ENCODE measurements around the gene PPP1R11. TPM values are rescaled to one million over a fixed set of nuclear protein-coding genes. Genes with fewer than 3 reads are reported as not detected.
A peak's percentile ranks its signal among the peaks of the same experiment; 100 is the strongest.

PPP1R11 gene
- total and polyA plus RNA-seq, 2 of the 13 experiments (the other 11 are each of a cell fraction or from before 2014, with no cell fraction given), result 32.1 to 58.9 TPM

DNA sequence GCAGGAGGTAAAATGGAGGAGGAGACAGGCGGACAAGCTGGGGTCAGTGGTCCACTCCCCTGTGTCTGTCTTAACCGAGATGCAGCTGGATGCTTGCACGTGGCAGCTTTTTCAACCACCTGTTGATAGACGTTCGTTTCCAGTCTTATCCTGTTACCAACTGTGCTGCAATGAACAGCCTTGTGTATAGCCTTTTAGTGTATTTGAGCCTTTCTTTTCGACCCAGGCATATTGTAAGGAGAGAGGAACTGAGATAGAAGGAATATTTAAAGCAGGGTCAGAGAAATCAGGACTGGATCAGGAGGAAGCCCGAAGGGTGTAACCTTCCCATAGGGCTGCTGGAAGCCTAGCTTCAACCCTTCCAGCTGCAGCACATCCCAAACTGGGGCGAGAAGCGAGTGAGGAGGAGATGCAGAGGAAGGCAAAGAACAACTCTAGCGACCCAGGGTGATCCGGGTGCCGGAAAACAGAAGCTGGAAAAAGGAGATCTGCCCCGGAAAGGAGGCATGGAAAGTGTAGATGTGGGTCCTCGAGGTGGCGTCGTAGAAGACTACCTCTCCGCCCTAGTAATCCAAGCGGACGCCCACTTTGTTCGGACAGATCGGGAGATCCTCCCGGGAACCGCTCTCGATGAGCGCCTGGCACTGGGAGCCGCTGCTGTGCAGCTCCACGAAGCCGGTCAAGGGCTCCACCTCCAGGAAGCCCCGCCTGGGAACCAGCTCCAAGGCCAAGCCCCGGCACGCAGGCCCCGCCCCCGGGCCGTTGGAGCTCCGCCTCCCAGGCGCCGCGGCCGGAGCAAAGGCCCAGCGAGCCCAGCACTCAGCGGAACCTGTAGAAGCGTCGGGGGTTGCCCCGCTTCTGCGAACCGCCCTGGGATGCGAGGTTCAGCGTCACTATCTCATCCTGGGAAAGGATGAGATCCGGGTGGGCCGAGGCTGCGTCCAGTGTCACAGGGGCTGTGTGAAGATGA, 34.7 kb downstream of the PPP1R11 start (continued):
- TF ChIP-seq, protein P1, sequence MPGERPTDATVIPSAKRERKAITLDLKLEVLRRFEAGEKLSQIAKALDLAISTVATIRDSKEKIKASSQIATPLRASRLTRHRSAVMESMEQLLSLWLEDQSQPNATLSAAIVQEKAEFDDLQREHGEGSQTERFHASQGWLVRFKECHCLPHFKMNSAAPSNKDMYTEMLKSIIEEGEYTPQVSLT (CRISPR knock-in tag; IDR thresholded peaks at IDR 0.05; ENCODE audit: borderline replicate concordance, low read depth), result no peak
- no peak for TF ChIP-seq HNRNPUL1 (IDR thresholded peaks at IDR 0.05; ENCODE audit: low read depth, low read length)
- TF ChIP-seq, protein P2, sequence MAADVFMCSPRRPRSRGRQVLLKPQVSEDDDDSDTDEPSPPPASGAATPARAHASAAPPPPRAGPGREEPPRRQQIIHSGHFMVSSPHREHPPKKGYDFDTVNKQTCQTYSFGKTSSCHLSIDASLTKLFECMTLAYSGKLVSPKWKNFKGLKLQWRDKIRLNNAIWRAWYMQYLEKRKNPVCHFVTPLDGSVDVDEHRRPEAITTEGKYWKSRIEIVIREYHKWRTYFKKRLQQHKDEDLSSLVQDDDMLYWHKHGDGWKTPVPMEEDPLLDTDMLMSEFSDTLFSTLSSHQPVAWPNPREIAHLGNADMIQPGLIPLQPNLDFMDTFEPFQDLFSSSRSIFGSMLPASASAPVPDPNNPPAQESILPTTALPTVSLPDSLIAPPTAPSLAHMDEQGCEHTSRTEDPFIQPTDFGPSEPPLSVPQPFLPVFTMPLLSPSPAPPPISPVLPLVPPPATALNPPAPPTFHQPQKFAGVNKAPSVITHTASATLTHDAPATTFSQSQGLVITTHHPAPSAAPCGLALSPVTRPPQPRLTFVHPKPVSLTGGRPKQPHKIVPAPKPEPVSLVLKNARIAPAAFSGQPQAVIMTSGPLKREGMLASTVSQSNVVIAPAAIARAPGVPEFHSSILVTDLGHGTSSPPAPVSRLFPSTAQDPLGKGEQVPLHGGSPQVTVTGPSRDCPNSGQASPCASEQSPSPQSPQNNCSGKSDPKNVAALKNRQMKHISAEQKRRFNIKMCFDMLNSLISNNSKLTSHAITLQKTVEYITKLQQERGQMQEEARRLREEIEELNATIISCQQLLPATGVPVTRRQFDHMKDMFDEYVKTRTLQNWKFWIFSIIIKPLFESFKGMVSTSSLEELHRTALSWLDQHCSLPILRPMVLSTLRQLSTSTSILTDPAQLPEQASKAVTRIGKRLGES (CRISPR knock-in tag; IDR thresholded peaks at IDR 0.05; ENCODE audit: borderline replicate concordance), result no peak
- TF ChIP-seq, protein P3, sequence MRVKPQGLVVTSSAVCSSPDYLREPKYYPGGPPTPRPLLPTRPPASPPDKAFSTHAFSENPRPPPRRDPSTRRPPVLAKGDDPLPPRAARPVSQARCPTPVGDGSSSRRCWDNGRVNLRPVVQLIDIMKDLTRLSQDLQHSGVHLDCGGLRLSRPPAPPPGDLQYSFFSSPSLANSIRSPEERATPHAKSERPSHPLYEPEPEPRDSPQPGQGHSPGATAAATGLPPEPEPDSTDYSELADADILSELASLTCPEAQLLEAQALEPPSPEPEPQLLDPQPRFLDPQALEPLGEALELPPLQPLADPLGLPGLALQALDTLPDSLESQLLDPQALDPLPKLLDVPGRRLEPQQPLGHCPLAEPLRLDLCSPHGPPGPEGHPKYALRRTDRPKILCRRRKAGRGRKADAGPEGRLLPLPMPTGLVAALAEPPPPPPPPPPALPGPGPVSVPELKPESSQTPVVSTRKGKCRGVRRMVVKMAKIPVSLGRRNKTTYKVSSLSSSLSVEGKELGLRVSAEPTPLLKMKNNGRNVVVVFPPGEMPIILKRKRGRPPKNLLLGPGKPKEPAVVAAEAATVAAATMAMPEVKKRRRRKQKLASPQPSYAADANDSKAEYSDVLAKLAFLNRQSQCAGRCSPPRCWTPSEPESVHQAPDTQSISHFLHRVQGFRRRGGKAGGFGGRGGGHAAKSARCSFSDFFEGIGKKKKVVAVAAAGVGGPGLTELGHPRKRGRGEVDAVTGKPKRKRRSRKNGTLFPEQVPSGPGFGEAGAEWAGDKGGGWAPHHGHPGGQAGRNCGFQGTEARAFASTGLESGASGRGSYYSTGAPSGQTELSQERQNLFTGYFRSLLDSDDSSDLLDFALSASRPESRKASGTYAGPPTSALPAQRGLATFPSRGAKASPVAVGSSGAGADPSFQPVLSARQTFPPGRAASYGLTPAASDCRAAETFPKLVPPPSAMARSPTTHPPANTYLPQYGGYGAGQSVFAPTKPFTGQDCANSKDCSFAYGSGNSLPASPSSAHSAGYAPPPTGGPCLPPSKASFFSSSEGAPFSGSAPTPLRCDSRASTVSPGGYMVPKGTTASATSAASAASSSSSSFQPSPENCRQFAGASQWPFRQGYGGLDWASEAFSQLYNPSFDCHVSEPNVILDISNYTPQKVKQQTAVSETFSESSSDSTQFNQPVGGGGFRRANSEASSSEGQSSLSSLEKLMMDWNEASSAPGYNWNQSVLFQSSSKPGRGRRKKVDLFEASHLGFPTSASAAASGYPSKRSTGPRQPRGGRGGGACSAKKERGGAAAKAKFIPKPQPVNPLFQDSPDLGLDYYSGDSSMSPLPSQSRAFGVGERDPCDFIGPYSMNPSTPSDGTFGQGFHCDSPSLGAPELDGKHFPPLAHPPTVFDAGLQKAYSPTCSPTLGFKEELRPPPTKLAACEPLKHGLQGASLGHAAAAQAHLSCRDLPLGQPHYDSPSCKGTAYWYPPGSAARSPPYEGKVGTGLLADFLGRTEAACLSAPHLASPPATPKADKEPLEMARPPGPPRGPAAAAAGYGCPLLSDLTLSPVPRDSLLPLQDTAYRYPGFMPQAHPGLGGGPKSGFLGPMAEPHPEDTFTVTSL (CRISPR knock-in tag; IDR thresholded peaks at IDR 0.05; ENCODE audit: borderline replicate concordance), result no peak
- TF ChIP-seq HIVEP1 (CRISPR knock-in tag; IDR thresholded peaks at IDR 0.05), result peak; percentile 88; the same call in 1 of the 2 replicates
- TF ChIP-seq TEAD2 (CRISPR knock-in tag; IDR thresholded peaks at IDR 0.05), result no peak
- TF ChIP-seq ZNF17 (CRISPR knock-in tag; IDR thresholded peaks at IDR 0.05), result no peak
- TF ChIP-seq, protein P4, sequence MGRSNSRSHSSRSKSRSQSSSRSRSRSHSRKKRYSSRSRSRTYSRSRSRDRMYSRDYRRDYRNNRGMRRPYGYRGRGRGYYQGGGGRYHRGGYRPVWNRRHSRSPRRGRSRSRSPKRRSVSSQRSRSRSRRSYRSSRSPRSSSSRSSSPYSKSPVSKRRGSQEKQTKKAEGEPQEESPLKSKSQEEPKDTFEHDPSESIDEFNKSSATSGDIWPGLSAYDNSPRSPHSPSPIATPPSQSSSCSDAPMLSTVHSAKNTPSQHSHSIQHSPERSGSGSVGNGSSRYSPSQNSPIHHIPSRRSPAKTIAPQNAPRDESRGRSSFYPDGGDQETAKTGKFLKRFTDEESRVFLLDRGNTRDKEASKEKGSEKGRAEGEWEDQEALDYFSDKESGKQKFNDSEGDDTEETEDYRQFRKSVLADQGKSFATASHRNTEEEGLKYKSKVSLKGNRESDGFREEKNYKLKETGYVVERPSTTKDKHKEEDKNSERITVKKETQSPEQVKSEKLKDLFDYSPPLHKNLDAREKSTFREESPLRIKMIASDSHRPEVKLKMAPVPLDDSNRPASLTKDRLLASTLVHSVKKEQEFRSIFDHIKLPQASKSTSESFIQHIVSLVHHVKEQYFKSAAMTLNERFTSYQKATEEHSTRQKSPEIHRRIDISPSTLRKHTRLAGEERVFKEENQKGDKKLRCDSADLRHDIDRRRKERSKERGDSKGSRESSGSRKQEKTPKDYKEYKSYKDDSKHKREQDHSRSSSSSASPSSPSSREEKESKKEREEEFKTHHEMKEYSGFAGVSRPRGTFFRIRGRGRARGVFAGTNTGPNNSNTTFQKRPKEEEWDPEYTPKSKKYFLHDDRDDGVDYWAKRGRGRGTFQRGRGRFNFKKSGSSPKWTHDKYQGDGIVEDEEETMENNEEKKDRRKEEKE (IDR thresholded peaks at IDR 0.05), result no peak
- no peak for TF ChIP-seq ZNF674 (CRISPR knock-in tag; IDR thresholded peaks at IDR 0.05; ENCODE audit: low read depth)
- TF ChIP-seq TARDBP (CRISPR knock-in tag; IDR thresholded peaks at IDR 0.05), result peak; percentile 52; the same call in 1 of the 2 replicates
